ENCODE results near the gene DNAJA3.

The DNAJA3 gene

GRCh38 chr16:4455081-4455480, 29.4 kb downstream of the DNAJA3 start:
- Histone ChIP-seq H3K4me3 (no peak overlapping the region), H3K27ac (no peak overlapping the region)
- no peak for DNase-seq (ENCODE audit: low spot score)
- TF ChIP-seq CTCF (IDR thresholded peaks at IDR 0.05): no peak

GRCh38 chr16:4455951-4456350, 30.3 kb downstream of the DNAJA3 start:
- no peak overlapping the region for H3K27ac ChIP-seq
- no peak for TF ChIP-seq CTCF (IDR thresholded peaks at IDR 0.05)
- no peak for DNase-seq (ENCODE audit: low spot score)
- no peak overlapping the region for H3K4me3 ChIP-seq

- Histone ChIP-seq H3K27ac (no peak overlapping the region), H3K4me3 (no peak overlapping the region)
- no peak for DNase-seq (ENCODE audit: low spot score)
- TF ChIP-seq CTCF (IDR thresholded peaks at IDR 0.05): no peak
These were observed 35.2 kb downstream of the DNAJA3 start for GRCh38 chr16:4460936-4461249.

GRCh38 chr16:4461250-4462085, 35.8 kb downstream of the DNAJA3 start:
- no peak overlapping the region for H3K27ac ChIP-seq
- no peak overlapping the region for H3K4me3 ChIP-seq
- no peak for DNase-seq (ENCODE audit: low spot score)
- no peak for TF ChIP-seq CTCF (IDR thresholded peaks at IDR 0.05)

GRCh38 chr16:4463522-4464163, 38.0 kb downstream of the DNAJA3 start:
- H3K4me3 ChIP-seq: no peak overlapping the region
- no peak for DNase-seq (ENCODE audit: low spot score)
- no peak for TF ChIP-seq CTCF (IDR thresholded peaks at IDR 0.05)
- H3K27ac ChIP-seq: no peak overlapping the region

- no peak overlapping the region for H3K4me3 ChIP-seq
- TF ChIP-seq CTCF (IDR thresholded peaks at IDR 0.05): no peak
- no peak overlapping the region for H3K27ac ChIP-seq
- DNase-seq (ENCODE audit: low spot score): no peak
These were observed 40.5 kb downstream of the DNAJA3 start for GRCh38 chr16:4465977-4466779.
